HFF-Myc (cell line): ENCODE results near the gene COL16A1.

Experiments used
- DNase-seq: peaks from one replicate; pipeline ENCODE4 v3.0.0-alpha.2; 2011; ENCODE audit warnings: low read depth; ENCODE audit errors: extremely low read depth
- H3K4me3 ChIP-seq: replicated peaks from 2 replicates; pipeline ENCODE4 v1.5.1; 2011; ENCODE audit warnings: low read depth, mild to moderate bottlenecking, control low read depth, low read length
- TF ChIP-seq, protein P1 (sequence below): IDR thresholded peaks from 2 replicates; pipeline ENCODE4 v1.5.1; 2012; ENCODE audit warnings: mild to moderate bottlenecking, low read depth, low read length, control low read depth; ENCODE audit errors: missing control alignments

COL16A1 gene

GRCh38 chr1:31669786-31670592, 33.8 kb downstream of the COL16A1 start:
- DNase-seq = no peak
- H3K4me3 ChIP-seq = no peak overlapping the region
- TF ChIP-seq, protein P1, sequence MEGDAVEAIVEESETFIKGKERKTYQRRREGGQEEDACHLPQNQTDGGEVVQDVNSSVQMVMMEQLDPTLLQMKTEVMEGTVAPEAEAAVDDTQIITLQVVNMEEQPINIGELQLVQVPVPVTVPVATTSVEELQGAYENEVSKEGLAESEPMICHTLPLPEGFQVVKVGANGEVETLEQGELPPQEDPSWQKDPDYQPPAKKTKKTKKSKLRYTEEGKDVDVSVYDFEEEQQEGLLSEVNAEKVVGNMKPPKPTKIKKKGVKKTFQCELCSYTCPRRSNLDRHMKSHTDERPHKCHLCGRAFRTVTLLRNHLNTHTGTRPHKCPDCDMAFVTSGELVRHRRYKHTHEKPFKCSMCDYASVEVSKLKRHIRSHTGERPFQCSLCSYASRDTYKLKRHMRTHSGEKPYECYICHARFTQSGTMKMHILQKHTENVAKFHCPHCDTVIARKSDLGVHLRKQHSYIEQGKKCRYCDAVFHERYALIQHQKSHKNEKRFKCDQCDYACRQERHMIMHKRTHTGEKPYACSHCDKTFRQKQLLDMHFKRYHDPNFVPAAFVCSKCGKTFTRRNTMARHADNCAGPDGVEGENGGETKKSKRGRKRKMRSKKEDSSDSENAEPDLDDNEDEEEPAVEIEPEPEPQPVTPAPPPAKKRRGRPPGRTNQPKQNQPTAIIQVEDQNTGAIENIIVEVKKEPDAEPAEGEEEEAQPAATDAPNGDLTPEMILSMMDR = no peak

DNA sequence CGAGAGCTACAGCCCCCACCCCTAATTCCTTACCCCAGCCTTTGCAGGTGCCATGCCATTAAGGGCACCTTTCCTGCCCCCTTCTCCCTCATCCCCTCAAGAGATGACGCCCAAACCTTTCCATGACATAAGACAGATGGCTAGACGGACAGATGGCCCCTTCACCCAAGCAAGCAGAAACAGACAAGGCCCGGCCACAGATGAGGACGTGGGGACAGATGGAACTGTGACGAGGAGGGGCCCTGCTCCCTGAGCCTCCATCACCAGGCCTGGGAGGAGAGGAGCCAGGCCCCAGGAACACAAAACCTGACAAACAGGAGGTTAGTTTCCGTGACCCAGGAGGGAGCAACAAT, 34.4 kb downstream of the COL16A1 start:
- DNase-seq = no peak
- no peak overlapping the region for H3K4me3 ChIP-seq
- TF ChIP-seq, protein P1 = no peak

DNA sequence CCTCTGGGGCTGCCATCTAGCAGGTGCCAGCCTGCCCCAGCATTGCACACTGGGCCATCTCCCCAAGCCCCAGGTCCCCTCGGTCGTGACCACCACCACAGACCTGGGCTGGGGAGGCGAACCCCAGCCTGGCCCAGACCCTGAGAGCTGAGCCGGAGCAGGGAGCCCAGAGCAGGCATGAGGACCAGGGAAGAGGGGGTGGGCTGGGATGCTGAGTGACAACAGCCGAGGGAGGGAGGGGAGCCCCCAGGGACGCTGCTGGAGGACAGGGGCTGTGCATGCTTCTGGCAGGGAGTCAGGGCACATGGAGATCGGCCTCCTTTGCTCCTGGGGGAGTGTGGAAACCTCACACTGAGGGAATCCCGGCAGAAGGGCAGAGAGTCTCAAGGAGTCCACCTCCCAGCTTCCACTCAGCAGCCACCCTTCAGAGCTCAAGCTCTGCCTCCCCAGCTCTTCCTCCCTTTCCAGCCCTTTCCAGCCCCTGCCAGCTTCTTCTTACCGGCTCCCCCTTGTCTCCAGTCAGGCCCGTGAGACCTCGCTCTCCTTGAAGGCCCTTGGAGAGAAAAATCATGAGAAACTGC, 35.4 kb downstream of the COL16A1 start:
- no peak overlapping the region for H3K4me3 ChIP-seq
- TF ChIP-seq, protein P1 = no peak
- no peak for DNase-seq

- TF ChIP-seq, protein P1 = no peak
- DNase-seq = no peak
- no peak overlapping the region for H3K4me3 ChIP-seq
Observed at GRCh38 chr1:31667065-31667785, 36.6 kb downstream of the COL16A1 start.

DNA sequence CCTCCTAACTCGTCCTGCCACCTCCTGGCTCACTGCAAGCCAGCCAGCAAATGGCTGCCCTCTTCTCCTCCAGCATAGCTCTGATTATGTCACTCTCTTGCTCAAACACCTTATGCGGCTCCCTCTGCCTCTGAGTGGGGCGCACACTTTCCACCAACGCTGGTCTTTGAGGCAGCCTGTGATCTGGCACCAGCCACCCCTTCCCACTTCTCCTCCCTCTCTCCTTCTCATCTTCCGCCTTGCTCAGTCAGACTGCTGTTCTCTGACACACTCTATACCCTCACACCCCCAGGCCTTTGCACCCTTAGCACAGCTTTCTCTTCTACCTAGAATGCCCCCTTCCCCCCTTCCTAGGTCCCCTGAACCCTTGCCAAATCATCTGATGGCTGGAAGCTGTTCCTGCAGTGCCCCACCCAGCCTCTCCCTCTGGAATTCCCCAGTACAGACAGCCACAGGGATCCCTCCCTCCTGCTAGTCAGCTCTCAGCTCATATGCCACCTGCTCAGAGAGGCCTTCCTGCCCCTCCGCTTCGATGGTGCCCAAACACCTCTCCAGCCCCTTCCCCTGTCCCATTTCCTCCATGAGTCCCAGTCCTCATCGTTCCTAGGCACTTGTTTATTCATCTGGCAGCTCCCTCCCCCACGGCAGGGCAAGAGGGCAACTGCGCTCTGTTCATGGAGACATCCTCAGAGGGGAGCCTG, 37.4 kb downstream of the COL16A1 start:
- TF ChIP-seq, protein P1 = no peak
- peak; percentile 25 for DNase-seq

DNA sequence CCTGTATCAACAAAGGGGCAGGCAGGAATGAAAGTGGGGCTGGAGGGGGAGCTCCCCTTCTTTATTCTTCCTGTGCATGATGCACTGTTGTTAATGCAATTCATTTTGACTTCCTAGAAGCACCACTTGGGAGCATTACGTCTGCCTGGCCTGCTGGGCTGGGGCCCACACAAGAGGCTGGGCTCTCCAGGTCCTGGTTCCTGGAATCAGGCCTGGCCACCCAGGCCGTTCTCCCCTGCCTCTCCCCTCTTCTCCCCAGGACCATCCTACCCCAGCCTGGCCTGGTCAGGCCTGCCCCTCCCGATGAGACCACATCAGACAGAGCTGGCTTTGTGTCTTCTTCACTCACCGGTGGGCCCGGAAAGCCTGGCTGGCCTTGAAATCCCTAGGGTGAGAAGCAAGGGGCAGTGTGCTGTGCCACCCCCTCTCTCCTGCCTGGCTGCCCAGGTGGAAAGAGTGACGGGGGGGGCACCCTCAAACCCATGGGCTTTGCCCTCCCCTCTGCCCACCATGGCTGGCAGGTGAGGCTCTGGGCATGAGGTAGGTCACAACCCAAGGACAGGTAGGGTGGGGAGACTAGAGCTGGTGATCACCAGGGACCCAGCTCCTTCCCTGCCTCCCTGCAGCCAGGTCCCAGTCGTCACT, 38.5 kb downstream of the COL16A1 start:
- H3K4me3 ChIP-seq = no peak overlapping the region
- DNase-seq = no peak
- TF ChIP-seq, protein P1 = no peak

More for the DNA sequence above, 37.4 kb downstream of the COL16A1 start:
- no peak overlapping the region for H3K4me3 ChIP-seq
